ENCODE measurements around the gene EFCAB10.
A peak's percentile ranks its signal among the peaks of the same experiment; 100 is the strongest.
"Not testable (repeated sequence)": the region's sequence is repeated elsewhere in the genome, so short reads cannot be mapped to it uniquely, and the experiment has no call there.

The EFCAB10 gene

GRCh38 chr7:105599080-105599479, 17.8 kb upstream of the EFCAB10 start:
- not testable (repeated sequence) for DNase-seq

GRCh38 chr7:105596866-105597265, 15.6 kb upstream of the EFCAB10 start:
- DNase-seq, result no peak

- no peak for DNase-seq
Measured at GRCh38 chr7:105594034-105594433, 12.7 kb upstream of the EFCAB10 start.

GRCh38 chr7:105591522-105591921, 10.2 kb upstream of the EFCAB10 start:
- no peak for DNase-seq

GRCh38 chr7:105590793-105591192, 9.5 kb upstream of the EFCAB10 start:
- DNase-seq, result no peak

GRCh38 chr7:105589356-105590077, 8.2 kb upstream of the EFCAB10 start:
- peak; percentile 74 for DNase-seq

GRCh38 chr7:105587909-105588635, 6.8 kb upstream of the EFCAB10 start:
- DNase-seq, result peak; percentile 36

GRCh38 chr7:105585850-105586500, 4.7 kb upstream of the EFCAB10 start:
- DNase-seq, result no peak

GRCh38 chr7:105584165-105584564, 2.9 kb upstream of the EFCAB10 start:
- DNase-seq, result no peak

GRCh38 chr7:105583061-105583460, 1.8 kb upstream of the EFCAB10 start:
- DNase-seq, result no peak

GRCh38 chr7:105580022-105580740, 1.1 kb downstream of the EFCAB10 start:
- peak; percentile 12 for DNase-seq

- peak; percentile 12 for DNase-seq
Measured at GRCh38 chr7:105578496-105578895, 2.8 kb downstream of the EFCAB10 start.

- no peak for DNase-seq
Measured at GRCh38 chr7:105577251-105577650, 4.0 kb downstream of the EFCAB10 start.

- DNase-seq, result no peak
Measured at GRCh38 chr7:105571891-105572290, 9.4 kb downstream of the EFCAB10 start.

GRCh38 chr7:105567821-105568220, 13.5 kb downstream of the EFCAB10 start:
- no peak for DNase-seq

GRCh38 chr7:105567024-105567423, 14.3 kb downstream of the EFCAB10 start:
- DNase-seq, result no peak

GRCh38 chr7:105565190-105565589, 16.1 kb downstream of the EFCAB10 start:
- no peak for DNase-seq

GRCh38 chr7:105559926-105560325, 21.4 kb downstream of the EFCAB10 start:
- DNase-seq, result no peak

- DNase-seq, result no peak
Measured at GRCh38 chr7:105538339-105538738, 43.0 kb downstream of the EFCAB10 start.

GRCh38 chr7:105532709-105533460, 48.4 kb downstream of the EFCAB10 start:
- DNase-seq, result no peak

GRCh38 chr7:105531792-105532671, 49.3 kb downstream of the EFCAB10 start, which contains the start of gene RINT1:
Gene RINT1, plus strand, starts transcription at chr7:105532201. Its CDS starts 115 bp downstream, at chr7:105532316.
- DNase-seq, result peak; percentile 88

All from fibroblast of skin of abdomen (primary cell).